K562 (cell line): ENCODE results near the gene OVOL3. TPM values are rescaled to one million over a fixed set of nuclear protein-coding genes. Genes with fewer than 3 reads are reported as not detected.

Source experiments
- ATAC-seq: fragments of 200-7000 bp; cut with Tn5 transposase; 3 replicates; pipeline ENCODE4 v1.9.1; 2020; ENCODE audit warnings: moderate library complexity
- BruUV-seq: library from RNA; stranded (reverse); fragments of 400-500 nt; replicated peaks from 2 replicates; lab custom pipeline; 2021; lab: Mats Ljungman, UMichigan
- CTCF ChIA-PET: fragments of 300-600 bp; formaldehyde crosslinking; extraction: SDS; loops from one replicate; lab custom pipeline; 2021; ENCODE audit warnings: low intra/inter-chr PET ratio; lab: Yijun Ruan, JAX
- POLR2A ChIA-PET: fragments of 300-600, 350-650 bp; sonication (Branson Sonifier 250); formaldehyde crosslinking; extraction: SDS; loops from one replicate; lab custom pipeline; 2021; ENCODE audit warnings: antibody characterized with exemption, inconsistent platforms; lab: Yijun Ruan, JAX
- DNase-seq, 4 experiments: peaks; one replicate each; pipeline versions ENCODE4 v3.0.0 to v3.0.0-alpha.2; 2011 to 2018; ENCODE audit warnings: low spot score in 3 of 4, mixed read lengths in 3 of 4; ENCODE audit errors: extremely low read depth in 1 of 4
- FAIRE-seq: peaks from 2 replicates; lab custom pipeline; 2011; peaks lifted over from hg19 to GRCh38; lab: Jason Lieb, UNC
- H2AFZ ChIP-seq: 2 replicates; pipeline ENCODE4 v1.6.0; 2011; ENCODE audit warnings: low read depth, low read length, control low read depth, inconsistent platforms
- H3K27ac ChIP-seq: fragments of 200-600 bp; 3 replicates; pipeline ENCODE4 v1.8.0; 2011; ENCODE audit warnings: low read depth, mild to moderate bottlenecking, control low read depth, inconsistent platforms, low read length, moderate library complexity, mixed read lengths; ENCODE audit errors: extremely low read depth
- H3K27me3 ChIP-seq, 2 experiments: fragments of 300-600 bp in 1 of 2; 2 replicates in 1 of 2; 3 replicates in 1 of 2; pipeline versions ENCODE4 v1.6.0 to v1.8.0; 2011; ENCODE audit warnings: inconsistent platforms in 2 of 2, low read length in 2 of 2, mild to moderate bottlenecking in 1 of 2, mixed read lengths in 1 of 2, moderate library complexity in 1 of 2; ENCODE audit not compliant: control insufficient read depth in 2 of 2, insufficient read depth in 2 of 2
- H3K36me3 ChIP-seq: fragments of 300-600 bp; 3 replicates; pipeline ENCODE4 v1.8.0; 2011; ENCODE audit warnings: mild to moderate bottlenecking, low read length, inconsistent platforms; ENCODE audit not compliant: control insufficient read depth, insufficient read depth
- H3K4me1 ChIP-seq, 2 experiments: fragments of 200-600 bp in 1 of 2; replicated peaks in 1 of 2; 2 replicates in 1 of 2; 3 replicates in 1 of 2; pipeline versions ENCODE4 v1.5.1 to v1.8.0; 2011; ENCODE audit warnings: inconsistent platforms in 2 of 2, low read length in 2 of 2, mild to moderate bottlenecking in 1 of 2, mixed read lengths in 1 of 2, moderate library complexity in 1 of 2; ENCODE audit not compliant: control insufficient read depth in 2 of 2, insufficient read depth in 2 of 2
- H3K4me2 ChIP-seq: 2 replicates; pipeline ENCODE4 v1.6.1; 2011; ENCODE audit warnings: low read length, control low read depth, inconsistent platforms, mixed read lengths; ENCODE audit not compliant: insufficient read depth
- H3K4me3 ChIP-seq: fragments of 200-600 bp; sonication (generic), shearing (Covaris generic); 2 replicates; pipeline ENCODE4 v1.5.1; 2016; ENCODE audit warnings: control low read depth, inconsistent platforms
- H3K79me2 ChIP-seq: fragments of 200-600 bp; 3 replicates; pipeline ENCODE4 v1.8.0; 2011; ENCODE audit warnings: low read length, inconsistent platforms; ENCODE audit not compliant: control insufficient read depth, insufficient read depth
- H3K9ac ChIP-seq, 2 experiments: 2 replicates each; pipeline versions ENCODE4 v1.6.0 to v1.6.1; 2011; ENCODE audit warnings: low read depth in 2 of 2, low read length in 2 of 2, control low read depth in 1 of 2, inconsistent platforms in 1 of 2, mild to moderate bottlenecking in 1 of 2, mixed read lengths in 1 of 2; ENCODE audit not compliant: insufficient read depth in 1 of 2
- H3K9me1 ChIP-seq: one replicate; pipeline ENCODE4 v1.6.0; 2011; ENCODE audit warnings: inconsistent platforms, mild to moderate bottlenecking, low read length, moderate library complexity; ENCODE audit not compliant: control insufficient read depth, insufficient read depth
- H3K9me3 ChIP-seq: replicated peaks from 2 replicates; pipeline ENCODE4 v1.5.1; 2011; ENCODE audit warnings: low read depth, low read length, inconsistent platforms; ENCODE audit not compliant: control insufficient read depth, insufficient read depth
- H4K20me1 ChIP-seq: replicated peaks from 2 replicates; pipeline ENCODE4 v1.6.1; 2011; ENCODE audit warnings: low read length, inconsistent platforms, mixed read lengths; ENCODE audit not compliant: control insufficient read depth, insufficient read depth
- FOS ChIP-seq: IDR thresholded peaks from 3 replicates; pipeline ENCODE4 v1.6.1; 2011; ENCODE audit not compliant: insufficient read length; ENCODE audit errors: extremely low read depth
- KDM2B ChIP-seq: fragments of 250-450 bp; sonication (Bioruptor Pico); IDR thresholded peaks from 2 replicates; pipeline ENCODE4 v1.8.0; 2021; ENCODE audit warnings: mild to moderate bottlenecking, moderate library complexity
- MTA3 ChIP-seq: fragments of 450-650 bp; formaldehyde crosslinking; IDR thresholded peaks from 2 replicates; pipeline ENCODE4 v1.6.1; 2017; ENCODE audit warnings: mild to moderate bottlenecking, borderline replicate concordance
- NFRKB ChIP-seq: fragments of 450-650 bp; IDR thresholded peaks from 2 replicates; pipeline ENCODE4 v1.6.1; 2016; ENCODE audit warnings: low read depth
- PHB2 ChIP-seq: fragments of 450-650 bp; IDR thresholded peaks from 2 replicates; pipeline ENCODE4 v1.6.1; 2017; ENCODE audit warnings: low read depth
- POLR3G ChIP-seq: IDR thresholded peaks from 2 replicates; pipeline ENCODE4 v1.6.1; 2011; ENCODE audit not compliant: insufficient read length, insufficient replicate concordance; ENCODE audit errors: extremely low read depth
- SNIP1 ChIP-seq: fragments of 450-650 bp; IDR thresholded peaks from 2 replicates; pipeline ENCODE4 v1.7.1; 2017; ENCODE audit warnings: low read depth, mild to moderate bottlenecking
- ZNF217 ChIP-seq: sonication (generic); formaldehyde crosslinking; IDR thresholded peaks from 2 replicates; pipeline ENCODE4 v1.8.0; 2022; ENCODE audit warnings: mild to moderate bottlenecking, missing genetic modification reagents
- whole genome bisulfite sequencing: fragments of 100-300 bp; shearing (Covaris generic); methylation state at CpG from one replicate; pipeline ENCODE4 v1.1.6; 2016; ENCODE audit warnings: low coverage, mixed read lengths; ENCODE audit not compliant: insufficient coverage; ENCODE audit errors: missing lambda C conversion rate; 5-methylcytosine and 5-hydroxymethylcytosine counted together
- in situ Hi-C: fragments of 300-500 bp; cut with MboI; formaldehyde crosslinking; loops from 4 replicates; pipeline ENCODE4 v1.15.0; 2018; ENCODE audit warnings: inconsistent platforms, mixed read lengths
- intact Hi-C: fragments of 100-400 bp; cut with micrococcal nuclease; formaldehyde crosslinking; loops from 2 replicates; pipeline ENCODE4 v1.14.2; 2022
- polyA plus RNA-seq, 8 experiments: library from polyadenylated mRNA; depleted of rRNA in 4 of 8; stranded (reverse) in 5 of 8; unstranded in 3 of 8; fragments of >200 nt; fragmentation: Nextera tagmentation in 2 of 8; fragmentation: Illumina TruSeq in 1 of 8; extraction: Ambion mirVana in 2 of 8; extraction: Trizol in 1 of 8; gene quantifications; 2 replicates each; pipeline versions ENCODE4 v1.2.1 to v1.2.3, GENCODE V29; 2011 to 2014; ENCODE audit warnings: inconsistent platforms in 1 of 8, missing spikeins in 1 of 8
- total RNA-seq, 7 experiments: library from RNA; depleted of rRNA in 6 of 7; stranded (reverse); fragments of >200 nt in 6 of 7; fragmentation: Illumina TruSeq in 2 of 7; extraction: Trizol in 2 of 7; gene quantifications; 2 replicates each; pipeline versions ENCODE4 v1.2.1 to v1.2.3, GENCODE V29; 2011 to 2021; ENCODE audit warnings: low replicate concordance in 1 of 7

OVOL3 gene
- total and polyA plus RNA-seq, 9 of the 15 experiments (the other 6 are each of a cell fraction or from before 2014, with no cell fraction given) = not detected

- H3K9ac ChIP-seq = peak overlapping the region in 1 of 2 experiments; percentile 48; a peak in 2 of 4 replicates
- 90% methylated on average over 13 of the region's 13 CpGs for WGBS
- no peak overlapping the region for H3K4me3 ChIP-seq
- in situ Hi-C loops = no loop called here
- ChIA-PET CTCF (no interaction called here), POLR2A (interaction anchor here (0.7 to 1.1 kb wide), 3 partner anchors 9 to 110 kb away, joined by 3 to 4 read pairs (median 3); no protein-coding TSS in a partner anchor)
- ATAC-seq (no peak), DNase-seq (no peak), FAIRE-seq (no peak)
- H3K9me3 ChIP-seq = no peaks in the 10 kb centered on the region
- H2AFZ ChIP-seq = no peak overlapping the region
- no peak overlapping the region for H3K27ac ChIP-seq
- TF ChIP-seq FOS (no peak), SNIP1 (no peak), NFRKB (no peak), MTA3 (no peak), KDM2B (CRISPR knock-in tag) (no peak), POLR3G (no peak), PHB2 (no peak), ZNF217 (CRISPR knock-in tag) (no peak)
- TF ChIP-seq, all 486 proteins: peak for 0
- Histone ChIP-seq H3K36me3 (peaks cover 29% of the 10 kb centered on the region; the same call in 2 of the 3 replicates), H3K27me3 (no peaks in the 10 kb centered on the region), H3K9me1 (peaks cover 3% of the 10 kb centered on the region), H3K79me2 (peaks cover 14% of the 10 kb centered on the region), H3K4me2 (no peak overlapping the region), H4K20me1 (no peaks in the 10 kb centered on the region; the same call in 1 of the 2 replicates), H3K4me1 (peaks cover 5 to 37% of the 10 kb centered on the region in 2 experiments; a peak in 3 of 5 replicates)
- intact Hi-C loops = loop anchor here (5.0 to 10.0 kb wide), 2 partner anchors 49 to 116 kb away; partner anchors contain the start of gene SDHAF1
- no TSS peak for BruUV-seq
Observed at GRCh38 chr19:36111200-36111539, 227 bp downstream of the OVOL3 start.
